ENCODE measurements around the gene CEACAM1. TPM values are rescaled to one million over a fixed set of nuclear protein-coding genes. Genes with fewer than 3 reads are reported as not detected.
"Not testable (repeated sequence)": the region's sequence is repeated elsewhere in the genome, so short reads cannot be mapped to it uniquely, and the experiment has no call there.

Gene CEACAM1
- total RNA-seq, 1 donor from 2014 or later: not detected

DNA sequence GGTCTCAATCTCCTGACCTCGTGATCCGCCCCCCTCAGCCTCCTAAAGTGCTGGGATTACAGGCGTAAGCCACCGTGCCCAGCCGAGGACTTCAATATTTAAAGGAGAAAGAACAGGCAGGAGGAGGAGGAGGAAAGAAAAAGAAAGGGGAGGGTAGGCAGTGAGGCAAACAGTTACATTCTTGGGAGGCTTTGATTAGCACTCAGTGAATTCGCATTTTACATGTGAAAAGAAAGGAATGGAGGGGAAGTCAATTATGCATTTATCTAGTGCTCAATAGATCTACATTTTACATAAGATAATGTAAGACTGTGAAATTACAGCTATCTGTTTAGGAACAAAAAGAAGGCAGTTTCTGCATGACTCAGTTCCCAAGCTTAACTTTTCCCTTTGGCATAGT, 54.6 kb downstream of the CEACAM1 start:
- DNase-seq: no peak

DNA sequence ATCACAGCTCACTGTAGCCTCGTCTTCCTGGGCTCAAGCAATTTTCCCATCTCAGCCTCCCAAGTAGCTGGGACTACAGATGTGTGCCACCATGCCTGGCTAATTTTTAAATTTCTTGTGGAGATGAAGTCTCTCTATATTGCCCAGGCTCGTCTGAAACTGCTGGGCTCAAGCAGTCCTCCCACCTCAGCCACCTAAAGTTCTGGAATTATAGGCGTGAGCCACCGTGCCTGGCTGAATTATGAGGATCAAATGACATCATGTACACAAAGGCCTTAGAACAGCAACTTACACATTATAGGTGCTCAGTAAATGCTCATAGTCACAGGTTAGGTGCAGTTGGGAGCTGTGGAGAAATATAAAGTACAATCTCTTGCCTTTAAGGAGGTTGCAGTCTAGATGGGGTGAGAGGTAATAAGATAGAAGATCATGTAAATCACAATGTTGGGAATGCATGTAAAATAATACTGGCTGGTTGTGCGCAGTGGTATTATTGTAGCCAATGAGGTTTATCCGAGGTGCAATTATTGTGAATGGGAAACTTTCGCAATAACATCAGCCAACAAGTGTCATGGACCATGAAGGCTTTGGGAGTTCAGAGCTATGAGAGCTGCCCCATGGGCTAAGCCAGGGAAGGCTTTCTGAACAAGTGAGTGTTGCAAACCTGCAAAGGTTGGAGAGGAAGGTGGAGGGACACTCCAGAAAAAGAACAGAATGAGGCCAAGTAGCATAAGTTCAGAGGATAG, 55.7 kb downstream of the CEACAM1 start:
- no peak for DNase-seq

DNA sequence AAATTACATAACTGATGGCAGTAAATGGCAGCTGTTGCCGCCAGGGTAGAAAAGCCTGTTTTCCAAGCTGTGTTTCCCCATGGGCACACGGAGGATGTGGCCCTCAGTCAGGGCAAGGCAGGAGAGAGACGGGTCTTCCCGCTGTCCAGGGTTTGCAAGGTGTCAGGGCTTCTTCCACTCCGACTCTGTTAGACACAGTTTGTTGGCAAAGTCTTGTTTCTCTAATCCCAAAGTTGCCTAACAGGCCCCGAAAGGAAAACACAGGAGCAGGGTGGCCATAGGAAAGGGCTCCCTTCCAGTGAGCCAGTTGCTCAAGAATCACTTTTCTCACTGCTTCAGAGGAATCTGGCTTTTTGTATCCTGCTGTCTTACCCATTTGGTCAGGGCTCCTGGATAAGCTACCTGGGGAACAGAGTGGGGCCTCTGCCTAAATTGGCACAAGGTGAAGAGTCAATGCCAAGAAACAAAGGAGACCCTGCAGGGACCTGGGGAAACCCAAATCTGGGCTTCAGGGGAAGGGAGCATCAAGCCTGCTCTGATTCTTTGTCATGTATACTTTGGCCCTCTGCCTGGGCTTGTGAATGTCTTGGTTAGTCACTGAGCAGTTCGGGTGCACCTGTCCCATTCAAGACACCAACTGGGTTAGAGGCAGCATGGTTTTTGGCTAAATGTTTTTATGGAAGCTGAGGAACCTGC, 56.6 kb downstream of the CEACAM1 start:
- DNase-seq: no peak

DNA sequence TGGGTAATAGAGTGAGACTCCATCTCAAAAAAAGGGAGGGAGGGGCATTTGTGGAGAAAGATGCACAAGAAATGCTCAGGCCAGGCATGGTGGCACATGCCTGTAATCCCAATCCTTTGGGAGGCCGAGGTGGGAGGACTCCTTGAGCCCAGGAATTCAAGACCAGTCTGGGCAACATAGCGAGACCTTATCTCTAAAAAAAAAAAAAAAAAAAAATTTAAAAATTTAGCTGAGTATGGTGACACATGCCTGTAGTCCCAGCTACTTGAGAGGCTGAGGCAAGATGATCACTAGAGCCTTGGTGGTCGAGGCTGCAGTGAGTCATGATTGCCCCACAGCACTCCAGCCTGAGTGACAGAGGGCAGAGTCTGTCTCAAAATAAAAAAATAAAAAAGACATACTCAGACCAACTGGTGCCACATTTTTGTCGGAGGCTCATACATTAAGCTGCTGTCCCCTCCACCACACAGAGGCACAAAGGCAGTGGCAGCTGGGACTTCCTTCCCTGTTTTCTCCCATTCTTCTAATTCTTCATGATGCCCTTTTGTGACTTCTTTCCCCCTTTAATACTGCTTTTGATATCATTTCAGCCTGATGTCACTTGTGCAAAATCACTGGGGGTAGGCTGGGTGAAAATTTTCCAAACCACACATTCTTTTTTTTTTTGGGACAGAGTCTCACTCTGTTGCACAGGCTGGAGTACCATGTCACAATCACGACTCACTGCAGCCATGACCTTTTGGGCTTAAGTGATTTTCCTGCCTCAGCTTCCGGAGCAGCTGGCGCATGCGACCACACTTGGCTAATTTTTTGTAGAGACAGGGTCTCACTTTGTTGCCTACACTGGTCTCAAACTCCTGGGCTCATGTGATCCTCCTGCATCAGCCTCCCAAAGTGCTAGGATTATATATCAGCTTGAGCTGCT, 58.7 kb downstream of the CEACAM1 start:
- DNase-seq: no peak

DNA sequence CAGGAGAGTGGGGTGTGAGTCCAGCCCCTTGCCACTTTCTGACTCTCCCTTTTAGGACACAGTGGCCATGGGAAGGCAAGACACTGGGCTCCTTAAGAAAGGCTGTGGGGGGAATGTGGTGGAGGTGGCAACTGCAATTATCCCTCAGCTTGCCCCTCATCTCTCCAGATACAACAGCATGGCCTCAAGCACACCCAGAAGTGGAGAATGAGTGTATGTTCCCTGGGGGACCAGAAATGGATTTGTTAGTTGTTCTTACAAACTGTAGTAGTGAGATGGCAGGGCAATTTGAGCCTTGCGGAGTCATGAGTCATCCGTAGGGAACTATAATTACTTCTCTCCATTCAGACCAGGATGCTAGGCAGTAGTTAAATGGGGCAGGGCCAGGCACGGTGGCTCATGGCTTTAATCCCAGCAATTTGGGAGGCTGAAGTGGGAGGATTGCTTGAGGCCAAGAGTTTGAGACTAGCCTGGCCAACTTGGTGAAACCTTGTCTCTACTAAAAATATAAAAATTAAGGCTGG, 59.9 kb downstream of the CEACAM1 start:
- DNase-seq: no peak

DNA sequence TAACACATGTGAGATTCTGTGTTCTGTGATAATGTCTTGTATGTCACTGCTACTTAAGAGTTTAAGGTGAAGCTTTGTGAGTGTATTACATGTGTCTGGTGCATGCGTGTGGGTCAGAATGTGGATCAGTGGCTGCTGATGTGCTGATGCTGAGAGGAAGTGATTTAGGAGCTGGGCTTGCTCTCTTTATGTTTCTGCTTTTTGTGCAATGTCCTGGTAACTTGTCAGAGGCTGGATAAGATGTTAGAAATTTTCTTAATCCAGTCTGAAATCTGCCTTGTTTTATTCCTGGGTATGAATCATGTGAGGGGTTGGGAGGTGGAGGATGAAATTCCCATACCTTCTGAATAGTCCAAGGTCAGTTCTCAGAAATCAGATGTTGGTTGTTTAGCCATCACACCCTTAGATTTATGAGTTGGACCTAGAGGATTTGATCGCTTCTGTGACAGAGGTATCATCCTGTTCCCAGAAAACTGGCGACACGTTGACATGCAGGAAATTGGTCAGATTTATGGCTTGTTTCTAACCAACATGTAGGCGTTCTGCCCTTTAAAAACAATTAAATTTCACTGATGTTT, 61.0 kb downstream of the CEACAM1 start:
- DNase-seq: no peak

DNA sequence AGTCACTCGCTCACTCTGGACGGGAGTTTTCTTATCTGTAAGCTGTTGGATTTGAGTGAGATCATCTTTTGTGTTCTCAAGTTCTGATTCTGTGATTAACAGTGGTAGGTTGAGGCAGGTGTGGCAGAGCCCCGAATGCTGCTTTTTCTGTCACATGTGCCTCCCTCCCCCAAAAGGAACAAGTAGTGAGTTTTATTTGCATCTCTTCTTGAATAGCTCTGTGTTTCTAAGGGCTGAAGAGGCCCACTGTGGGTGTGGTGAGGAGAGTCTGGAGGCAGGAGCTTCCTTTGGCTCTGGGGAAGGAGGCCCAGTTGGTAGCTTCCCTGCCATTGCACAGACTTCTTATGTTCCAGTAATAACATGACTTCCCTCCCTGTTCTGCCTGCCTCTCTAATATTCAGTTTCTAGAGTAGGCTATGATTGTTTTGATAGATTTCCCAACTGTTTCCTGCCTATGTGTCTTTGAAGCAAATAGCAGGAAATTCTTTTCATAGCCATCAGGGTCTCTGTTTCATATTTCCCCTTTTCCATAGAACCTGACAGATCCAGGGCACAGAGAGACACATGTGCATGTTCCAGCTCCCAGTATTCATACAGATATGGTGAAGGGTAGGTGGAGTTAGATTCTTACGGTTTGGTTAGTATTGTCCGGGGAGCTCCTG, 61.6 kb downstream of the CEACAM1 start:
- no peak for DNase-seq

DNA sequence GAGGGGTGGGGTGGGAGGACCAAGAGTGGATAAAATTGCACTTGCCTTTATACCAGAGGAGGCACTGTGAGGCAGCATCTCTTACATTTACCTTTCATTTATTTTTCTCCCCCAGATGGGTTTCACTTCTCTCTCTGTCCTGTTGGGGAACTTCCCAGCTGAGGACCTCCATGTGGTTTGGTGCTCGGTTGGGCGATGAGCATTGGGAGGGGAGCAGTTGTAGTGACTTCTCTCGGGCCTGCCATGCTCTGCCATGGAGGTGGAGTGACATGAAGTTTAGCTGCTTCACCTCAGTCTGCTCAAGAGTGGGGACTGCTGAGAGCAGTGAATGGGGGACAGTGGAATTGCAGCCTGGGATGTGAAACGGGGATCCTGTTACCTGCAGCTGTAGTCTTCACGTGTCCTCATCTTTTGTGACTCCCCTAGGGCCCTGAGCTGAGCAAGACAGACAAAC, 62.4 kb downstream of the CEACAM1 start:
- no peak for DNase-seq

DNA sequence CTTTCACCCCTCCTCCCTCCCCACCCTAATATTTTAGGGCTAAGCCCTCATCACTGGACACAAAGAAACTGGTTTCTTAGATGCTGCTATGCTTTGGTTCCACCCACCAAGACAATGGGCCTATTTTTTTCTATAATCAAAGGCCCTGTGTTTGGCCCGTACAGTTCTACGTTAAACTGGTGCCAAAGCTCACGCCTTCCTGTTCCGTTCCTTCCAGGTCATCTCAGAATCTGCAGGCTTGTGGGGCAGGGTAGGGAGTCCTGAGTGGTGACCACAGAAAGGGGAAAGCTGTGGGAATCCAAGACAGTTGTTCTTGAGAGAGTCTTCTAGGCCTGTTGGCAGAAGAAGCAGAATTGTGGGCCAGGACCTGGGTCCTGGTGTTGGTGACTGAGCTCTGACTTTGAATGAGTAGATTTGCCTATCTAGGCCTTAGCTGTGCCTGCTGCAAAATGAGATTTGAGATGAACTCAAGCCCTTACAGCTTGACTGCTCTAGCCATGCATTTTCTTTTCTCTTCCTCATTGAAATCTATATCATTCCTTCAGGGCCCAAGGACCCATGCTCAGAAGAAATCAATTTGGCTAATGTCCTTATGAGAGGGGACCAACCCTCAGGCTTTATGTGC, 66.5 kb downstream of the CEACAM1 start:
- DNase-seq: peak; percentile 45

DNA sequence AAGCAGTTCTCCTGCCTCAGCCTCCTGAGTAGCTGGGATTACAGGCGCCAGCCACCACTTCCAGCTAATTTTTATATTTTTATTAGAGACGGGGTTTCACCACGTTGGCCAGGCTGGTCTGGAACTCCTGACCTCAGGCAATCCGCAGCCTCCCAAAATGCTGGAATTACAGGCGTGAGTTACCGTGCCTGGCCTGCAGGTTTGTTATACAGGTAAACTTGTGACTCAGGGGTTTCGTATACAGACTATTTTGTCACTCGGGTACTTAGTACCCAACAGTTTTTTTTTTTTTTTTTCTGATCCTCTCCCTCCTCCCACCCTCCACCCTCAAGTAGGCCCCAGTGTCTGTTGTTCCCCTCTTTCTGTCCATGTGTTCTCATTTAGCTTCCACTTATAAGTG, 67.0 kb downstream of the CEACAM1 start:
- not testable (repeated sequence) for DNase-seq

DNA sequence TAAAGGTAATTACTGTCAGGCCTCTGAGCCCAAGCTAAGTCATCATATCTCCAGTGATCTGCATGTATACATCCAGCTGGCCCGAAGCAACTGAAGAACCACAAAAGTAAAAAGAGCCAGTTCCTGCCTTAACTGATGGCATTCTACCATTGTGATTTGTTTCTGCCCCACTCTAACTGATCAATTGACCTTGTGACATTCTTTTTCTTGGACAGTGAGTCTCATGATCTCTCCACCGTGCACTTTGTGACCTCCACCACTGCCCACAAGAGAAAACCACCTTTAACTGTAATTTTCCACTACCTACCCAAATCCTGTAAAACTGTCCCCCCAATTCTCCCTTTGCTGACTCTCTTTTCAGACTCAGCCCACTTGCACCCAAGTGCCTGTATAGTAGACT, 68.4 kb downstream of the CEACAM1 start:
- no peak for DNase-seq

Small RNAs within 50 kb of the gene (small RNA-seq; reads per million reads assigned to genes)
- not detected for gene RNU4-60P

Other genes starting within 250 kb of the CEACAM1 start
- 1.4 TPM for gene PRR19, start 226.3 kb downstream of the CEACAM1 start, total RNA-seq
- 198 TPM for gene PAFAH1B3, start 225.9 kb downstream of the CEACAM1 start, total RNA-seq
- gene TMEM145, start 215.2 kb downstream of the CEACAM1 start, total RNA-seq: 47.1 TPM
- 43.7 TPM for gene MEGF8, start 202.8 kb downstream of the CEACAM1 start, total RNA-seq
- not detected for gene CNFN, start 138.2 kb downstream of the CEACAM1 start, total RNA-seq
- gene LIPE, start 101.1 kb downstream of the CEACAM1 start, total RNA-seq: 9.2 TPM
- 0.31 TPM for gene CXCL17, start 85.5 kb downstream of the CEACAM1 start, total RNA-seq
- not detected for gene CEACAM8, start 66.4 kb upstream of the CEACAM1 start, total RNA-seq
- gene PSG3, start 212.0 kb upstream of the CEACAM1 start, total RNA-seq: not detected
- not detected for gene PSG8, start 237.2 kb upstream of the CEACAM1 start, total RNA-seq